SK-N-DZ (cell line): ENCODE measurements around the gene FGF3.

ENCODE experiments used
- DNase-seq: peaks from one replicate; pipeline ENCODE4 v3.0.0-alpha.2; 2015; ENCODE audit warnings: low spot score

The FGF3 gene

GRCh38 chr11:69825037-69825834 is 6.0 kb upstream of the FGF3 start:
- DNase-seq: no peak

DNA sequence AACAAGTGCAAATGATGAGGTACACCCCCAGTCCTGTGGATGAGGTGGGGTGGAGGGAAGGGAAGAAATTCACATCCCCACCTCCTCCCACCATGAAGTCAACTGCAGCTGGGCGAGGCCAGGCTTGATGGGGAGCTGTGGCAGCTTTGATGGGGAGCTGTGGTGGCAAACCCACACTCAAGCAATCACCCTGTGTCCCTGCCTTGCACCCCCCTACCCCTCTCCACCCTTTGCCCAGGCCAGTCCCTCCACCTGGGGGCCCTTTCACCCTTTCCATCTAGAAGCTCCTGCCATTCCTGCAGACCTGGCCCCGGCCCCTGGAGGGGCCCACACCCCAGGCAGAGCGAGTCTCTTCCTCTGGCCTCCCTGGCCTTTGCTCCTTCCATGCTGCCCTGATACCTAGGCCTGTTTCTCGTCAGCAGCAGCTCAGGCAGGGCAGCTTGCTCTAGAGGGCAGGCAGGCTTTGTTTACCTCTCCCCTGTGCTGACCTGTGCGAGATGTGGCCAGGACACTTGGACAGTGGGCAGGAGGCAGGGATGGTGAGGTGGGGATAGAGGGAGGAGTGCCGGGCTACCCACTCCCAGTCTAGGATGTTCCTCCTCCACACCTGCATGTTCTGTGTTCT is 4.5 kb upstream of the FGF3 start:
- DNase-seq: no peak

- no peak for DNase-seq
These were observed 3.7 kb upstream of the FGF3 start for GRCh38 chr11:69822676-69823494.

- DNase-seq: no peak
These were observed 2.4 kb upstream of the FGF3 start for GRCh38 chr11:69821511-69822040.

DNA sequence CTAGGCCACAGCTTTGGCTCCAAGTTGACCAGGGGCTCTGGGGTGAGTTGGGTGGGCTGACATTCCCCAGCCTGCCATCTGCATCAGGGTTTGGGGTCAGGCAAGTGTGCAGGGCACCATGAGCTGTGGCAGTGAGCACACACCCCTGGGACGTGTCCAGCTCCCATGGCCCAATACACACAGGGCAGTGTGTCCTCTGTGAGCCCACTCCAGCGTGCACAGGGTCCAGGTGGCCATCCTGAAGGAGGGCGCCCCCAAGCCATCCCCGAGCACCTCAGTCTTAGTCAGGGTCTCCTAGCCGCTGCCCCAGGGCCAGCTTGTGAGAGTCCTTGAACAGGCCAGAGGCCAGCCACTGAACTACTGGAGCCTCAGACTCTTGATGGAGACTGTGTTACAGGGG is 1.2 kb upstream of the FGF3 start:
- DNase-seq: no peak

- no peak for DNase-seq
These were observed 390 bp upstream of the FGF3 start for GRCh38 chr11:69819541-69820070.

- DNase-seq: no peak
These were observed 999 bp downstream of the FGF3 start for GRCh38 chr11:69818231-69818602.

DNA sequence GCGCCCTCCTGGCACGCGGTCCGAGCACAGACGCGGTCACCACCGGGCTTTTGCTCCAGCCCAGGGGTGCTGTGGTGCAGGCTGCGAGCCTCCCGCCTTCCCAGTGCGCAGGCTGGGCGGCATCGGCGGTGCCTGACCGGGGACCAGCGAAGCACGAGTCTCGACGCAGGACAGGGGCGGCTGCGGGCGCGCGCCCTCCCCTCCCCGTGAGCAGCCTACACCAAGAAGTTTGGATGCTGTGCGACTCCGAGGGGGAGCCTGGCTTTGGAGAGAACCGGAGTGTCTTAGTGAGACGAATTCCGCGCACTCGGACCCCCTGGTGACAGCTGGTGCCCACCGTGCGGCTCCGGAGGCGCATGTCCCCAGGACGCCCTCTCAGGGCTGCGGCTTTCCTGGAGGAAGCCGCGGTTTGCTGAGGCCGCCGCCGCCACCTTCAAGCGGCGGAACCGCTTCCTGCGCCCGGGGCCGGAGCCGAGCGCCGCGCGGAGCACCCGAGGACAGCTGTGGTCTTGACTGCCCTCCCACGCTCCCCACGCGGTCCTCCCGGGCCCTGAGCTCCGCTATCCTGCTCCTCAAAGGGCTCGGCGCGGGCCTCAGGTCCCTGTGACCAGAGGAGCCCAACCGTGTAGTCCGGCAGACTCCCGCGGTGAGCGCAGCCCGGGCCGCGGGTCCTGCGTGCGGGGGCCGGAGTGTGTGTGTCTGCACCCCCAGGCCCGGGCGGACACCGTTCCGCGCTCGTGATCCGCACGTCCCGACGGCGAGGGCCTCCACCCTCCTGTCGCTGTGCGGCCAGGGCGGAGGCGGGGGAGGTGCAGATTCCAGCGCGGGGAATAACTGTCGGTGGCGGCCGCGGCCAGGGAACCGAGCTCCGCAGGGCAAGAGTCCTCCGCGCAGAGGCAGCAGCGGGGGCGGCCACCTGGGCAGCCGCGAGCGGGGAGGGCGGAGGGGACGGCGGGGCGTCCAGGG is 1.7 kb downstream of the FGF3 start:
- no peak for DNase-seq

DNA sequence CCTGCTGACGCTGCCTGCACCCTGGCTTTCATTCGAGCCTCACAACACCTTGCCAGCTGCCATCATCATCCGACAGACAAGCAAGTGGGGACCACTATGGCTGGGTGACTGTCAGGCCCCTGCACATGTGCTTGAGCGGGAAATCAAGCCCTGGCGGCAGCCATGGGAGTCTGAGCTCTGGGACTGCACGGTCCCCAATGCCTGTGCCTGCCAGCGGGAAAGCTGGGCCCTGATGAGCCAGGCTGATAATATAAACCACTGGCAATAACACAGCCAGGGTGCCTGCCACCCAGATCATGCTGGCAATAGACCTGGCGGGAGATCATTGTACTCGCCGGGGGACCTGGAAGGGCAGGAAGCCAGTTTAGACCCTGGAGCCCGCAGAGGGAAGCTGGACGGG is 2.5 kb downstream of the FGF3 start:
- DNase-seq: no peak

- DNase-seq: no peak
These were observed 3.2 kb downstream of the FGF3 start for GRCh38 chr11:69815973-69816372.

GRCh38 chr11:69814902-69815301 is 4.3 kb downstream of the FGF3 start:
- DNase-seq: no peak

DNA sequence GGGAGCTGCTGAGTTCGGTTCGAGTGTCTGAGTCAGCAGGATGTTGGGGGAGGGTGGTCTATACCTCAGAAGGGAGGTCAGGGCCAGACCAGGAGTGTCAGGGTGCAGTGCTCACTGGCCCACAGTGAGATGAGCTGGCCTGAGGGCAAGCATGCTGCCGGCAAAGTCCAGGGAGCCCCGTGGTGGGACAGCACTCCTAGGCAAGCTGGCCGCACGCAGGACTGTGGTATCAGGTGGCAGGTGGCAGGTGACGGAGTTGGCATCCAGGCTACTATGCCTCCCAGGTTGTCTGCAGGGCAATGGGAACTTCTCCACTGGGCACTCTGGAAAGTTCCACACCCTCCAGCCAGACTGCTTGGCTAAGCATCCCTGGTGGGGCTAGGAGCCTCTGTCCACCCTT is 4.8 kb downstream of the FGF3 start:
- no peak for DNase-seq

- no peak for DNase-seq
These were observed 5.4 kb downstream of the FGF3 start for GRCh38 chr11:69813839-69814238.

DNA sequence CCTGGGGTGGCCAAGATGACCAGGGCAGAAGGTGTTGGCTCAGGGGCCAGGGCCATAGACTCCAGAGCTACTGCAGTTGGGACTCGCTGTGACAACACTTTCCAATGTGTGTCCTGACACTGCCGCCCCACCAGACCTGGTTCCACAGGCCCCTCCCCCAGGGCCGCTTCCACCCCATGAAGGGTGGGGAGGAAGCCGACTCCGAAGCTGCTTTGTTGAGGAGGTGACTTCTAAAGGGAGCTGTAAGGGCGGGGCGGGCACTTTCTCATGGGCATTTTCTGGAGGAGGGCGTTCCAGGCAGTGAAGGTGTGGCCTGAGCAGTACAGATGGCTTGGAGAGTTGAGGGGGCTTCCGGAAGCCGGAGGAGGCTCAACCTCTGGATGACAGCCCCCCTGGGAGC is 6.3 kb downstream of the FGF3 start:
- no peak for DNase-seq

GRCh38 chr11:69812256-69812655 is 7.0 kb downstream of the FGF3 start:
- DNase-seq: no peak

DNA sequence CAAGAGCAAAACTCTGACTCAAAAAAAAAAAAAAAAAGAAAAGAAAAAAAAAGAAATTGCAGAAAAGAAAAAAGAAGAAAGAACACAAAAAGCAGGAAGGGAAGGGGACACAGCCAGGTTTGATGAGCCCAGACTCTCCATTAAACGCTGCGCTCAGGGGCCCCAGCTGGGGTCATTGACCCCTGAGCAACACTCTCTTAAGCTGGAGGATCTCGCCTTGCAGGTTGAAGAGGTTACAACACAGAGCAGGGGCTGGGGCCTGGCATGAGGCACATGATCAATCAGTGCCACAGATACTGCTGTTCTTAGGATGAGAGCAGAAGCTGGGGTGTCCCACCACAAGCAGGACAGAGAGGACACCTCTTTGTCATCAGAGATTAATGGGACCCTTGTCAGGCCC is 7.8 kb downstream of the FGF3 start:
- DNase-seq: no peak

DNA sequence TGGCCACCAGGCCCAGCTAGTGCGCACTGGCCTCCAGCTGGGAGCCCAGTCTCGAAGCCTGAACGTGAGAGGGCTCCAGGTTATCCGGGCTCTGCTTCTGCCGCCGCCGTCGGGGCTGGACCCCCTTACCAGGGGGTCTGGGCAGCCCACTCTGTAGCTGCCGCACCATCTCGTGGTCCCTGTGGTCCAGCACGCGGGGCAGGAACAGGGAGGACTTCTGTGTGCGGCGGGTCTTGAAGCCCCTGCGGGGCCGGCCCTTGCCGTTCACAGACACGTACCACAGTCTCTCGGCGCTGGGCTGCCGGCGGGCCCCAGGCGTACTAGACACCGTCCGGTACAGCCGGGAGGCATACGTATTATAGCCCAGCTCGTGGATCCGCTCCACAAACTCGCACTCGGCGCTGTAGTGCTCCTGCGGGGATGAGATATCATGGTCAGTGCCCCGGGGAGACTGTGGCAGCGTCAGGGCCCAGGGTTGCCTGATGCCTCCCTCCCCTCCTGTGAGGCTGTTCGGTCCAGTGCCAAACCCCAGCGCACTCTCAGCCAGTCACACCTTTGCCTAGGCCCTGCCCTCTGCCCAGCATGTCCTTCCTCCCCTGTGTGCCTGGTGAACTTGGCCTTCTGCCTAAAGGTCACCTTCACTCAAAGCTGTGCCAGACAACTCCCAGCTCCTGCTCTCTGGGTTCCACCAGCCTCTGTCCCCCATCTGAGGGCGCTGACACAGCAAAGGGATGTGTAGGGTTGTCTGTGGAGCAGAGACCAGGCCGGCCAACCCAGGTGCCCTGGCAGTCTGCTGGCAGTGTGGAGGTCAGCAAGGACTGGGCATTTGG is 8.7 kb downstream of the FGF3 start:
- no peak for DNase-seq

DNA sequence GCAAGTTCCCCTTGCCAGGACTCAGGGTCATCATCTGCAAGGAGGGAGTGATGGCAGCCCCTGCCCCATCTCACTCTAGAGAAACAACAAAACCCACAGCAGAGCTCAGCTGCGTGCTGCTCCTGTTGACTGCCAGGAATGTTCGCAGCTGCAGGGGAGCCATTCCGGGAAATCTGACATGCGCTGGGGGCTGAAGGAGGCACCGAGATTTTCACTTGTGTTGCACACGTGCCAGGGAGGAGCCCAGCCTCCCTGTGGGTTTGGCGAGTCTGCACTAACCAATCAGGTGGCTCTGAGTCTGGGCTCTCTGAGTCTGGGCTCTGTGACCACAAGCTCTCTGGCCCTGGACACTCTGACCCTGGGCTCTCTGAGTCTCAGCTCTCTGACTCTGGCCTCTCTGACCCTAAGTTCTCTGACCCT is 10.5 kb downstream of the FGF3 start:
- DNase-seq: no peak

DNA sequence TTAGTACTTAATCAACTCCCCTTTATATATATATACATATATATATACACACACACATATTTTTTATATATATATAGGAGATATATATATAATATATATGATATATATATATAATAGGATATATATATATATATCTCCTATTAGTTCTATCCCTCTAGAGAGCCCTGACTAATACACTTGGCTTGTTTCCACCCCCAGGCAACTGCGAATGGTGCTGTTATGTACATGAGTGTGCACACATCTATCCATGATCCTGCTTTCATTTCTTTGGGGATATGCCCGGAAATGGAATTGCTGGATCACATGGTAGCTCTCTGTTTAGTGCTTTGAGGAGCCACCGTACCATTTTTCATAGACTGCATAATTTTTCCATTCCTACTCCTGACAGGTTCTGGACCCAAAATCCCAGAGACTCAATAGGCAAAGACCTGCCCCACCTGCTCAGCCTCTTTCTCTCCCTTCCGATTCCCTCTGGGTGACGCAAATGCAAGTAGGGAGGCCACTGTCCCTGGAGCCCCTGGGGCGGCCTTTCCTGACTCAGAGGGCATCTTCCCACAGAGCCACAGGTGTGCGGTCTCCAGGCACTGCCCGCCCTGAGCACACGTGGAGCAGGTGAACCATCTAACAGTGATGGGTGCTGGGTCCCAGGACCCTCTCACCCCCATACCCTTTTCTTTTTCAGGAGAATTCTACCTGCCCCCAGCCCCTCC is 12.0 kb downstream of the FGF3 start:
- DNase-seq: no peak
